ENCODE data around the gene EZR. TPM values are rescaled to one million over a fixed set of nuclear protein-coding genes. Genes with fewer than 3 reads are reported as not detected.
A peak's percentile ranks its signal among the peaks of the same experiment; 100 is the strongest.

The EZR gene
- total RNA-seq, 4 donors from 2014 or later, result 201 to 515 (median 470) TPM

DNA sequence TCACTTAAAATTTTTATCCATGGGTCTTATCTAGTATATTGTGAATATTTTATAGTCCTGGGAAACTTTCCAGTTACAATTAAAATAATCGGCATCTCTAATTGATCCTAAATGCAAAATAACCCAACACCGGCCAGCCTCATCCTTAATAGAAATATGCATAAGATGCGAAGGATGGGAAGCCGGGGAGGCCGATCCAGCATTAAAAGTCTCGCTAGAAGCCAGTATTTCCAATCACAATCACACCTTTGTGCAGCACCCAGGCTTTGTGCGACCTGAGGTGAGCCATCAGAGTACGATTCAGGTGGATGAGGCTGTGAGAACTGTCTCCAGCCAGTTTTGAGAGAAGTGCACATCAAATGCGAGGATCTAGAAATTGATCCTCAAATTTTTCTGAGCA lies 65.4 kb downstream of the EZR start:
- H3K27me3 ChIP-seq, result no peaks in the 10 kb centered on the region
- H3K4me3 ChIP-seq, result no peak overlapping the region
- peaks cover 0 to 10% (median 0%) of the 10 kb centered on the region in 4 donors for H3K4me1 ChIP-seq
- no peak overlapping the region for H3K27ac ChIP-seq
- H3K36me3 ChIP-seq, result no peaks in the 10 kb centered on the region
- TF ChIP-seq, protein P1, sequence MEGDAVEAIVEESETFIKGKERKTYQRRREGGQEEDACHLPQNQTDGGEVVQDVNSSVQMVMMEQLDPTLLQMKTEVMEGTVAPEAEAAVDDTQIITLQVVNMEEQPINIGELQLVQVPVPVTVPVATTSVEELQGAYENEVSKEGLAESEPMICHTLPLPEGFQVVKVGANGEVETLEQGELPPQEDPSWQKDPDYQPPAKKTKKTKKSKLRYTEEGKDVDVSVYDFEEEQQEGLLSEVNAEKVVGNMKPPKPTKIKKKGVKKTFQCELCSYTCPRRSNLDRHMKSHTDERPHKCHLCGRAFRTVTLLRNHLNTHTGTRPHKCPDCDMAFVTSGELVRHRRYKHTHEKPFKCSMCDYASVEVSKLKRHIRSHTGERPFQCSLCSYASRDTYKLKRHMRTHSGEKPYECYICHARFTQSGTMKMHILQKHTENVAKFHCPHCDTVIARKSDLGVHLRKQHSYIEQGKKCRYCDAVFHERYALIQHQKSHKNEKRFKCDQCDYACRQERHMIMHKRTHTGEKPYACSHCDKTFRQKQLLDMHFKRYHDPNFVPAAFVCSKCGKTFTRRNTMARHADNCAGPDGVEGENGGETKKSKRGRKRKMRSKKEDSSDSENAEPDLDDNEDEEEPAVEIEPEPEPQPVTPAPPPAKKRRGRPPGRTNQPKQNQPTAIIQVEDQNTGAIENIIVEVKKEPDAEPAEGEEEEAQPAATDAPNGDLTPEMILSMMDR (IDR thresholded peaks at IDR 0.05), result no peak
- TF ChIP-seq POLR2A (IDR thresholded peaks at IDR 0.05), result no peak
- H3K9me3 ChIP-seq, result no peaks in the 10 kb centered on the region
- DNase-seq, result no peak

DNA sequence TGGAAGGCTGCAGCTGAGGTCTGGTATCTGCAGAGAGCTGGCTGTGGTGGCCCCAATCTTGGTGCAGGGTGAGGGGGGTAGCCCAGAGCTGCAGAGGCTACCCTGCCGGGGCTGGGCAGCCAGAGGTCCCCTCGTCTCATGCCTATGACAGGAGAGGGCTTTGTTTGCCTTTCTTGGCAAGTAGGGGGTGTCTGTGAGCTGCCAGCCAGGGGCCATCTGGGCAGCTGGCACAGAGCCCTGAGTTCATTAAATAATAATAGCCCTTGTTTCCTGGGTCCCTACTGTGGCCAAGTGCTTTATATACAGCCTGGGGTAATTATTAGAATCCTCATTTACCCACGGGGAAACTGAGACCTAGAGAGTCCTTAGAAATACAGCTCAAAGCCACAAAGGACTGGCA lies 66.6 kb downstream of the EZR start:
- peak in 1 of 3 donors; percentile 56 for DNase-seq
- H3K4me3 ChIP-seq, result no peak overlapping the region
- peak overlapping the region in 3 of 4 donors; percentile 20 to 95 (median 72) for H3K27ac ChIP-seq
- H3K4me1 ChIP-seq, result peaks cover 0 to 10% (median 0%) of the 10 kb centered on the region in 4 donors
- no peaks in the 10 kb centered on the region for H3K9me3 ChIP-seq
- H3K27me3 ChIP-seq, result no peaks in the 10 kb centered on the region
- no peak for TF ChIP-seq POLR2A (IDR thresholded peaks at IDR 0.05)
- TF ChIP-seq, protein P1 (IDR thresholded peaks at IDR 0.05), result peak in 3 of 6 experiments; percentile 29 to 42 (median 32)
- no peaks in the 10 kb centered on the region for H3K36me3 ChIP-seq

DNA sequence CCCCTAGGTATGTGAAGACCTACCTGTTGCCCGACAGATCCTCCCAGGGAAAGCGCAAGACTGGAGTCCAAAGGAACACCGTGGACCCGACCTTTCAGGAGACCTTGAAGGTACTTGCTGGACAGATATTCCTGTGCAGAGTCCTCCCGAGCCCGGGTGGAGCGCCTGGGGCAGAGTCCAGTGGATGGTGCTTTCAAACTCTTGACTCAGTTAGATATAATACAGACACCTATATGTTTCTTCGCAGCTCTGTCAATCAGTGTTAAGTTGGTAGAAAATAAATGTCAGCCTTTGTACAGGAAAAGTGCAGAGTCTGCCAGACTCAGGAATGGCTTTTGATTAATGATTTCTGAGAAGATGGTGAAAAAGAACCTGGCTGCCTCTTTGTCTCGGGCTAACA lies 67.2 kb downstream of the EZR start:
- H3K4me1 ChIP-seq, result peaks cover 0 to 10% (median 0%) of the 10 kb centered on the region in 4 donors
- peak in 1 of 2 donors; percentile 42 for TF ChIP-seq POLR2A (IDR thresholded peaks at IDR 0.05)
- TF ChIP-seq, protein P1 (IDR thresholded peaks at IDR 0.05), result peak in 2 of 6 experiments; percentile 12 to 14
- no peaks in the 10 kb centered on the region for H3K27me3 ChIP-seq
- no peaks in the 10 kb centered on the region for H3K36me3 ChIP-seq
- no peaks in the 10 kb centered on the region for H3K9me3 ChIP-seq
- H3K27ac ChIP-seq, result peak overlapping the region in 3 of 4 donors; percentile 42 to 95 (median 86)
- DNase-seq, result peak; percentile 10 to 92 (median 87)
- peak overlapping the region in 2 of 4 donors; percentile 18 to 41 for H3K4me3 ChIP-seq

DNA sequence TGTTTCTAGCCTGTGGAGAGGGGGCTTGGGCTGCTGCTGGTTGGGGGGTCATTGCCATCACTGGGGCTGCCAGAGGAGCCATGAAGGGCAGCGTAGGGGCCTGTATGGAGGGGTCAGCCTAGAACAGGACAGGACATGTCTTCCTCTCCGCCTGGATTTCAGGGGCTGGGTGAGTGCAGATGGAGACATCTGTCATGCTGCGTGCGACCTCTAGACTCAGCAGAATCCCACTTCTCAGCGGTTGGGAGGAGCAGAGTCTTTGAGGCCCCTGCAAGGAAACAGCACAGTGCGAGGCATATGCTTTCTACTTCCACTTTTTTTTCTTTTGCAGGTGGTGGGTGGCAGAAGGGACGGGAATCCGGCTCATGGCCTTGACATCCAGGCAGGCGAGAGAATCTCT lies 67.9 kb downstream of the EZR start:
- Histone ChIP-seq H3K27me3 (no peaks in the 10 kb centered on the region), H3K4me3 (peak overlapping the region in 2 of 4 donors; percentile 18 to 41), H3K9me3 (no peaks in the 10 kb centered on the region), H3K4me1 (peaks cover 0 to 10% (median 0%) of the 10 kb centered on the region in 4 donors), H3K36me3 (no peaks in the 10 kb centered on the region), H3K27ac (peak overlapping the region in 3 of 4 donors; percentile 42 to 95 (median 86))
- TF ChIP-seq POLR2A (IDR thresholded peaks at IDR 0.05), result no peak
- TF ChIP-seq, protein P1 (IDR thresholded peaks at IDR 0.05), result no peak
- no peak for DNase-seq

DNA sequence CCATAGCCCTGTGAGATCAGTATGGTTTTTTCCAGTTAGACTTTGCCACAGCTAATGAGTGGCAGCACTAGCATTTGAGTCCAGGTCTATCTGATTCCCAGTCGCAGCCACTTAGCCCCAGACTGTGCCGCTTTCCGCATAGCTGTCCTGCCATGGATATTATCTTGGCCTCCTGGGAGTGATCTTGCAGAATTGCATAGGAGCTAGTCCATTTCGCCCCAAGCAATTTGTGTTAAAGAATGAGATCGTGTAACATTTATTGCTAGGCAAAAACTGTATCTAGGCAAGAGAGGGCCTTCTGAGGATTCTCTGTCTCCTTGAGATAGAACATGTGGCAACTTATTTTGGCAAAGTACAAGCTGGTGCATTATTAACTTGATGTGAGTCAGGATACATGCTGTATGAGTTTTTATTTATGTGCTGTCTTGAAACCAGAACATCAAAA lies 74.2 kb downstream of the EZR start:
- TF ChIP-seq, protein P1 (IDR thresholded peaks at IDR 0.05), result no peak
- no peak for TF ChIP-seq POLR2A (IDR thresholded peaks at IDR 0.05)
- H3K36me3 ChIP-seq, result no peaks in the 10 kb centered on the region
- H3K27me3 ChIP-seq, result no peaks in the 10 kb centered on the region
- no peak overlapping the region for H3K27ac ChIP-seq
- H3K9me3 ChIP-seq, result no peaks in the 10 kb centered on the region
- H3K4me3 ChIP-seq, result no peak overlapping the region
- DNase-seq, result no peak
- H3K4me1 ChIP-seq, result no peaks in the 10 kb centered on the region

Data from Peyer's patch (tissue), 4 donors.